Stimulated activated CD8-positive, alpha-beta memory T cell treated with anti-CD3 and anti-CD28 coated beads, Interleukin-7, amount 100 ng/mL, for 4 hours (primary cell): ENCODE measurements around the gene AIF1L.
"Not testable (repeated sequence)": the region's sequence is repeated elsewhere in the genome, so short reads cannot be mapped to it uniquely, and the experiment has no call there.

Experiments
- DNase-seq, 2 donors: peaks; one replicate each; pipeline ENCODE4 v3.0.0-alpha.2; 2020; ENCODE audit warnings: low read depth in 2 of 2

Gene AIF1L

DNA sequence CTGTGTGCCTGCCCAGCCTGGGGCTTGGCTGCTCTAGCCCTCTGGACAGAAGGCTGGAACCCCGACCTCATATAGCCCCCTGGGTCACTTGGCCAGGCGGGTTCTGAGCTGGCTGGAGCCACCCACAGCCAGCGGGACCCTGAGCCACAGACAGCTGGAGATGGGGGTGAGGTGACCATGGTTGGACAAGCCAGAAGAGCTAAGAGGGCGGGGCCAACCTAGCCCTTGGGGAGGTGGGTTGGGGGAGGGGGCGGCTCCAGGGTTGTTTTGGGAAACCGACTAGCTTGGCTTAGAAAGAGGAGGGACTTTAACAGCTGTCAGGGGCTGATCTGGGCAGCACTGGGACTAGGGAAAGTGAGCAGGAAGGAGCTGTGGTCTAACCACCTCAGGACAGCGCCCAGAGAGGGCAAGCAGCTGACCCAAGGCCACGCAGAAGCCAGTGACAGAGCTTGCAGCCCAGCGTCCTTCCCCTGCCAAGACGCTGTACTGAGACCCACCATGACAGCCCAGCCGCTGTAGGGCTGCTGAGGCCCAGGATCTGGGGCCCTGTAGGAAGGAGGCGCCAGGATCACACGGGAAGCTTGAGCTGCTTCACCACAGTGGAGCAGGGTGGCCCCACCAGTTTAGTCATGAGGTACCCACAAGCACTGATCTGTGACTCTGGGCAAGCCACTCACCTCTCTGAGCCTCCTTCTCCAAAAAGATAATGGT is 2.2 kb downstream of the AIF1L start:
- no peak for DNase-seq

DNA sequence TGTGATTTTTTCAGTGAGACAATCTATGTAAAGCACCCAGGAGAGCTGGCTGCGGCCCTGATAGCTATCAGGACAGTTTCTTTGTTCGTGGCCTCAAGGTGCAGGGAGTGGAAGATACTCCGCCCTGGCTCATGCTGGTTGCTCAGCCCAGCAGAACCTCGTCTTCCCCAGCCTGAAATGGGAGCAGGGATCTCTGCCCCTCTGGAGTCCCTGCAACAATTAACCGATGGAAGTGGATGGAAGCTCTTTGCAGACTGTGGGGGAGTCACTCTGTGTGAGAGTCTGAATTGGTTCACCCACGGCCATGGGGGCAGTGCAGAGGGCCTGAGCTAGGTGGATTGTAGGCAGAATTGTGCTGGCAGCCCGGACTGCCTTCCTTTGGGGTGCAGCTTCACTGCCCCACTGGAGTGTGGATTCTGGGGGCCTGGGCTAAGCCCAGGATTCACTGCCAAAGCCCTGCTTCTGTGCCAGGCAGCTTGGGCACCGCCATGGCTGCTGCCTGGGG is 2.8 kb downstream of the AIF1L start:
- DNase-seq, result no peak

- DNase-seq, result not testable (repeated sequence)
These were observed 3.5 kb downstream of the AIF1L start for GRCh38 chr9:131099845-131100244.

DNA sequence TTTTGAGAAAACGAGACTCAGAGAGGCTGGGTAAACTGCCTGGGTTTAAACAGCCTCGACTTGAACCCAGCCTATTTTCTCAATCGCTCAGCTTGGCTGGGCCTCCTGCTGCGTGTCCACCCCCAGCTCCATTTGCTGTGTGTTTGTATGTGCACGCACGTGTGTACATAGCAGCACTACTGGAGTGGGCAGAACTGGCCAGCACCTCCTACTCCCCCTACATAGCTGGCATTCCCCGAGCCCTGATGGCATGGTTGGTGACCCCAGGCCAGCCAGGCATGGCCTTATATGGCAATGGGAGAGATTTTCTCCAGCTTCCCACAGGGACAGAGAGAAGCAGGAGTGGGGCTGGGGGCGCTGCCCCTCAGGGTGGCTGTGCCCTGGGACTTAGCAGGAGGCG is 4.1 kb downstream of the AIF1L start:
- DNase-seq, result no peak

DNA sequence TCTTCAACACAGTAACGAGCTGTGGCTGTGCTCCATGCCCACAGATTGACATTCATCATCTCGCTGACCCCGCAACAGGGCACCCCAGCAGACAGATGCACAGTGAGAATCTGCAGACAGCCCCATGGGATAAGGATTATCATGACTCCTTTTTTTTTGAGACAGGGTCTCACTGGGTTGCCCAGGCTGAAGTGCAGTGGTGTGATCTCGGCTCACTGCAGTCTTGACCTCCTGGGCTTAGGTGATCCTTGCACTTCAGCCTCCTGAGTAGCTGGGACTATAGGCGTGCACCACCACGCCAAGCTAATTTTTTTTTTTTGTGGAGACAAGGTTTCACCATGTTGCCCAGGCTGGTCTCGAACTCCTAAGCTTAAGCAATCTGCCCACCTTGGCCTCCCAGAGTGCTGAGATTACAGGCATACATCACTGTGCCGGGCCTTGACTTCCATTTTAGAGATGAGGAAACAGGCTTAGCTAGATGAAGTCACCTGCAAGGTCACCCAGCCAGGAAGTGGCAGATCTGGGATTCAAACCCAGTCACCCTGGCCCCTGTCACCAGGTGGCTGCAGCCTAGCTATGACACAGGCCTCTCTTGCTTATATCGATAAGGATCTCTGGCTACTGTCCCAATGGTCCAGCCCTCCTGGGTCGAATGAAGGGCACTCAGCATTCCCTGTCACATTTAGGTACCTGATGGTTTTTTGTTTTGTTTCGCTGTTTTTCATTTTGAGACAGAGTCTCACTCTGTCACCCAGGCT is 5.1 kb downstream of the AIF1L start:
- DNase-seq, result no peak

GRCh38 chr9:131103024-131103423 is 6.7 kb downstream of the AIF1L start:
- DNase-seq, result no peak

GRCh38 chr9:131103535-131103934 is 7.2 kb downstream of the AIF1L start:
- DNase-seq, result no peak

GRCh38 chr9:131104016-131104740 is 7.8 kb downstream of the AIF1L start:
- DNase-seq, result no peak

DNA sequence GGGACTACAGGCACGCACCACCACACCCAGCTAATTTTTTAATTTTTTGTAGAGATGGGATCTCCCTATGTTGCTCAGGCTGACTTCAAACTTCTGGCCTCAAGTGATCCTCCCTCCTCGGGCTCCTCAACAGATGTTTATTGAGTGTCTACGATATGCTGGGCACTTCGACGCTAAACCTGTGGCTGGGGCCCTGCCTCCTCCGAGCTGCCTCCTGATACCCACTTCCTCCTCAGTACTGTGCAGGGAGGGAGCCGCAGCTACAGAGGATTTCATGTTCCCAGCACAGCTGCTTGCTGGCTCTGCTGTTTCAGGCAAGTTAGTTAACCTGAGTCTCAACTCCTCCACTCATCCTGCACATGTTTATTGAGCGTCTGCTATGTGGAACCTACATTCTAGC is 9.6 kb downstream of the AIF1L start:
- no peak for DNase-seq

- no peak for DNase-seq
These were observed 11.4 kb downstream of the AIF1L start for GRCh38 chr9:131107760-131108159.

DNA sequence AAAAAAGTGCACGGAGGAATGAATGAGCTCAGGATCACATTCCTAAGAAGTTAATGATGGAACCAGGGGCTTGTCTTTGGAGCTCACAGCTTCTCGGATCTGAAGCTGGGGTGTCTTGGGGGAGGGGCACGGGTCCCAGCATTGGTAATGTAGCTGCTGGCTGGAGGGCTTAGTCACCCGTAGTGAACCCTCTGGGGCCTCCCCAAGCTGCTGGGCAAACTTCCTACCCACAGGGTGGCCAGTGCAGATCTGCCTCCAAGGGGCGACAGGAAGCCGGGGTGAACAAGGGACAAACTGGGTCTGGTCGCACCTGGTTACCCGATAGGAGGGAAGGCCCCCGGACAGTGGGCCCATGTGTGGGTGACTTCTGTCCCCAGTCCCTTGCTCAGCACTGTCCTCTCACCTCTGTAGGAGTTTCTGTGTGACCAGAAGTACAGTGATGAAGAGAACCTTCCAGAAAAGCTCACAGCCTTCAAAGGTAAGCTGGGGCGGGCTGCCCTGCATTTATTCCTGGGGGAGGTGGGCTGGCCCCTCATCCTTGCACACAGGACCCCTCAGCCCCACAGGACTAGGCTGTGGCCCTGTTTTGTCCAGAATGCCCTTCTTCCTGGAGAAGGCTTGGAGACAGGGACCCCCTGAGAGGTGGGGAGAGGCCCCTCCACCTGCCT is 15.0 kb downstream of the AIF1L start:
- no peak for DNase-seq

- DNase-seq, result no peak
These were observed 15.6 kb downstream of the AIF1L start for GRCh38 chr9:131111854-131112311.

DNA sequence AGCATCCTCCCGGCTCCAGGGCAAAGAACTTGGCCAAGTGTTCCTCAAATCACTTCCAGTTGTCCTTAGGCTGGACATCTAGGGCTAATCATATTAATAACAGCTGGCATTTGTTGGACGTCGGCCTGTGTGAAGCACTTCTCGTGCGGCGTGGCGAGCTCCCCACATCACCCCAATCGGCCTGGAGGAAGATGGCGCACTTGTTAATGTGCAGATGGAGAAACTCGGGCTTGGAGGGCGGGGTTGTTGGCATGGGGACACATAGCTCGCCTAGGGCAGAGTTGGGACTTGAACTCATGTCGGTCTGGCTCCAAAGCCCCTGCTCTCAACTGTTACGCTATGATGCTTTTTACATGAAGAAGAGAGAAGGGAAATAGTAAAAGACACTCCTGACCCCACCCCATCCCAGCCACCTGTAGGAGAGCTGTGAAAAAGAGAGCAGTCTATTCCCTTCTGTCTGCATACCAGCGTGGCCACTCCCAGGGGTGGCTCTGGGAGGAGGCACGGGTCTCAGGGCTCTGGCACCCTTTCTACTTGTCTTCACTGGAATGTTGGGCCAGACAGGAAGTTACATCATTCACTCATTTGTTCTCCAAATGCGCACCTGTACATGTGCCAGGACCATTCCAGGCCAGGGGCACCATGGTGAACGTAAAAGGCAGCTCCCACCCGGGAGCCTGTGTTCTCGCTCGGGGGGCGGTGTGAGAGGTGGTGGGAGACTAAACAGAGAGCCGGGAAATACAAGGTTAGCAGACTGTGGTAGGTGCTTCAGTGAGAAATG is 16.2 kb downstream of the AIF1L start:
- no peak for DNase-seq

GRCh38 chr9:131113655-131114054 is 17.3 kb downstream of the AIF1L start:
- DNase-seq, result no peak

DNA sequence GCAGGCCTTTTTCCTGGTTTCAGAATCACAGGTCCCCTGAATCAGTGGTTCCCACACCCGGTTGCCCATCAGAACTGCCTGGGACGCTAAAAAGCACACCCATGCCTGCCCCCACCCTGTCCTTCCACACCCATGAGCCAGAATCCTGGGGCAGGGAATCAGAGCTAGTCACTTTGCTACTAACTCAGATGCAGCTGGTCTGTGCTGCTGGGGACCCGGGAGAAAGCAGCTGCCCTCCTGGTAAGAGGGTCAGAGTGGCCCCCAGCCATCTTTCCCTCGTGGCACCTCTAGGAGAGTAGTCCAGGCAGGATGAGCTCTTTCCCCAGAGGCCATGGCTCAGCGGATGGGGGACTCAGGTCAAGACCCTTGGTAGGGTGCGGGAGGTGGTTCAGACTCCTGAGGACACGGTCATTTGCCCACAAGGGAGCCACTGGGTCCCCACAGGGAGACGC is 17.8 kb downstream of the AIF1L start:
- no peak for DNase-seq

- DNase-seq, result not testable (repeated sequence)
These were observed 19.0 kb downstream of the AIF1L start for GRCh38 chr9:131115360-131115742.

DNA sequence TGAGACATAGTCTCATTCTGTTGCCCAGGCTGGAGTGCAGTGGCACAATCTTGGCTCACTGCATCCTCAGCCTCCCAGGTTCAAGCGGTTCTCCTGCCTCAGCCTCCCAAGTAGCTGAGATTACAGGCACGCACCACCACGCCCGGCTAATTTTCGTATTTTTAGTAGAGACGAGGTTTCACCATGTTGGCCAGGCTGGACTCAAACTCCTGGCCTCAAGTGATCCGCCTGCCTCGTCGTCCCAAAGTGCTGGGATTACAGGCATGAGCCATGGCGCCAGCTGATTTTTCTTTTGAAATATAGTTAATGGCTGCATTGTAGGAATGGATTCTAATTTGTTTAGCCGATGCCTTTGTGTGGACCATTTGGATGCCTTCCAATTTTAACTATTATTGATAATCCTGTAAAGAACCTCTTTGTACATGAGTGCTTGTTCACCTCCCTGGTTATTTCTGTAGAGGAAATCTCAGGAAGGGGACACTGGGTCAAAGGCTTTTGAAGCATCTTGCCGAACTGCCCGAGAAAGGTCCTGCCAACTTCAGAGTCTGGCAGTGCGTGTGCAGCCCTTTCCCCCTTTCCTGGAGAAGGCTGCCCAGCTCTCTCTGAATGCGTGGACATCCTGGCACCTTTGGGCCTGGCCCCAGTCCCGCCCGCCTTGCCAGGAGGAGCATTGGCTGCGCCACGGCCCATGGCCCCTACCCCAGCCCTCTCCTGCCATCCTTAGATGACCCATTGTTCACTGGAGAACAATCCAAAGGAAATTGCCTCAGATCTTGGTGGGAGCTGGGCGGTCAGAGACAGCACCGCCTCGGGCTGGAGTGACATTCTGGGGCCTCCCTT is 20.2 kb downstream of the AIF1L start:
- DNase-seq, result no peak

DNA sequence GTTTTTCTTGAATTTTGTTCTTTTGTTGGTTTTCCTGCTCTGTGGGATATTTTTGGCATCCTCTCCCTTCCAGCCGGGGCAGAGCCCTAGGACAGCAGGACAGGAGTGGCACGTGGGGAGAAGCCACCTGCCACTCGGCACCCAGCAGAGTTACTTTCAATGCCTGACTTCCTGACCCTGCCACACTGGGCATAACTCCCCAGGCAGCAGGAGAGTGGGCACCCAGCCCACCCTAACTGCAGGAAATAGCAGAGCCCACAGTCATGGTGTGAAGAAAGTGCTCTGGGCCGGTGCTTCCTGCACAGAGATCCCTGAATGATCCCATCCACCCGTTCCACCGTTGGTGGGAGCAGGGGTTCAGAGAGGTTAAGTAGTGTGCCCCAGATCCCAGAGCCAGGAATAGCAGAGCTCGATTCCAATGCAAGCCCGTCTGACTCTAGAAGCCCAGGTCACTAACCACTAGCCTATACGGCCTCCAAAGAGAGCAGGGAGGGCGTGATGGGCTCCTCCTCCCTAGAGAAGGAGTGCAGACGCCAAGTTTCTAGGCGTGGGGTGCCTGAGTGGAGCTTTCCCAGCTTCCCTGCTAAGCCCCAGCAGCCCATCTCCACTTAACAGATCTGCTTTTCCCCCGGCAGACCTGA is 20.9 kb downstream of the AIF1L start:
- no peak for DNase-seq

DNA sequence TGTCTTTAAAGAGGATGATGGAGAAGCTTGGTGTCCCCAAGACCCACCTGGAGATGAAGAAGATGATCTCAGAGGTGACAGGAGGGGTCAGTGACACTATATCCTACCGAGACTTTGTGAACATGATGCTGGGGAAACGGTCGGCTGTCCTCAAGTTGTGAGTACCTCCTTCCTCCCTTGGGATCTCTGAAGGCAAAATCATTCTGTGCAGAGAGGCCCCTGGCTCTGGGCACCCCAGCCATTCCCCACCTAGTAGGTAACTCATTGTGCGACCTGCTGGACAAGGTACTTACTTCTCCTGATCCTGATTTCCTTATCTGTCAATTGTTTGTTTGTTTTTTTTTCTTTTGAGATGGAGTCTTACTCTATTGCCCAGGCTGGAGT is 21.4 kb downstream of the AIF1L start:
- DNase-seq, result no peak

DNA sequence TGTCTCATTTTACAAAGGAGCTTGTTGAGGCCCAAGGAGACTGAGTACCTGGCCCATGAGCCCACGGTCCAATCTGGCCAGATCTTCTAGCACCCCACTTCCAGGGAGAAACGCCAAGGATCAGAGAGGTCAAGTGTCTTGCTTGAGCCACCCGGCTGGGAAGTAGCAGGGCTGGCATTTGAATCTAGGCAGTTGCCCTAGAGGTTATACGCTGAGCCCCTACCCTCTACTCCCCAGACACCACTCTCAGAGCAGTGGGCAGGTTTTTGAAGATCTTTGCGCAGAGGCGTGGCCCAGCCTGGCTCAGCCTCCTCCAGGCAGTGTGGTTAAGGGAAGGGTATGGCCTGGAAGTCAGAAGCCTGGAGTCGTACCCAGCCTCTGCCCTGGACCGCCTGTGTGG is 23.3 kb downstream of the AIF1L start:
- no peak for DNase-seq
